Urothelium cell line (cell line): ENCODE results near the gene FAM83D.

Experiments used
- DNase-seq: peaks from one replicate; pipeline ENCODE4 v3.0.0; 2011; ENCODE audit warnings: low spot score, mixed read lengths
- FAIRE-seq: peaks from 2 replicates; lab custom pipeline; 2011; peaks lifted over from hg19 to GRCh38; lab: Jason Lieb, UNC

The FAM83D gene

GRCh38 chr20:38894091-38894847 is 31.9 kb upstream of the FAM83D start:
- no peak for FAIRE-seq
- DNase-seq = no peak

- no peak for FAIRE-seq
- no peak for DNase-seq
Observed at GRCh38 chr20:38895098-38895949, 30.9 kb upstream of the FAM83D start.

- no peak for DNase-seq
- no peak for FAIRE-seq
Observed at GRCh38 chr20:38896009-38896594, 30.1 kb upstream of the FAM83D start.

- FAIRE-seq = no peak
Observed at GRCh38 chr20:38897267-38897666, 28.9 kb upstream of the FAM83D start.

GRCh38 chr20:38900606-38901005 is 25.6 kb upstream of the FAM83D start:
- FAIRE-seq (no peak), DNase-seq (no peak)

More at GRCh38 chr20:38897267-38897666, 28.9 kb upstream of the FAM83D start:
- no peak for DNase-seq

- DNase-seq = no peak
- no peak for FAIRE-seq
Observed at GRCh38 chr20:38902601-38903000, 23.6 kb upstream of the FAM83D start.

GRCh38 chr20:38903335-38903734 is 22.9 kb upstream of the FAM83D start:
- FAIRE-seq (no peak), DNase-seq (no peak)

GRCh38 chr20:38905375-38905774 is 20.8 kb upstream of the FAM83D start:
- DNase-seq (no peak), FAIRE-seq (no peak)

GRCh38 chr20:38907918-38908677 is 18.1 kb upstream of the FAM83D start:
- FAIRE-seq = no peak

GRCh38 chr20:38915355-38915754 is 10.9 kb upstream of the FAM83D start:
- FAIRE-seq = no peak
- DNase-seq = no peak

More at GRCh38 chr20:38907918-38908677, 18.1 kb upstream of the FAM83D start:
- DNase-seq = no peak

- FAIRE-seq = no peak
- DNase-seq = no peak
Observed at GRCh38 chr20:38917657-38918056, 8.6 kb upstream of the FAM83D start.

- FAIRE-seq (no peak), DNase-seq (no peak)
Observed at GRCh38 chr20:38918172-38918571, 8.0 kb upstream of the FAM83D start.

GRCh38 chr20:38919683-38920082 is 6.5 kb upstream of the FAM83D start:
- no peak for FAIRE-seq
- DNase-seq = no peak

- FAIRE-seq (no peak), DNase-seq (no peak)
Observed at GRCh38 chr20:38920411-38920810, 5.8 kb upstream of the FAM83D start.

GRCh38 chr20:38920851-38921250 is 5.4 kb upstream of the FAM83D start:
- FAIRE-seq (no peak), DNase-seq (no peak)

- DNase-seq = no peak
- FAIRE-seq = no peak
Observed at GRCh38 chr20:38924718-38925117, 1.5 kb upstream of the FAM83D start.

GRCh38 chr20:38926934-38927616 is 858 bp downstream of the FAM83D start:
- no peak for DNase-seq
- FAIRE-seq = no peak

GRCh38 chr20:38927902-38928578 is 1.8 kb downstream of the FAM83D start:
- no peak for DNase-seq

GRCh38 chr20:38930242-38930569 is 4.0 kb downstream of the FAM83D start:
- no peak for FAIRE-seq

More at GRCh38 chr20:38927902-38928578, 1.8 kb downstream of the FAM83D start:
- FAIRE-seq = no peak

GRCh38 chr20:38931984-38932383 is 5.8 kb downstream of the FAM83D start:
- FAIRE-seq = no peak

More at GRCh38 chr20:38930242-38930569, 4.0 kb downstream of the FAM83D start:
- DNase-seq = no peak

More at GRCh38 chr20:38931984-38932383, 5.8 kb downstream of the FAM83D start:
- DNase-seq = no peak
